Activated CD4-positive, alpha-beta T cell treated with anti-CD3 and anti-CD28 coated beads for 4 hours (primary cell): ENCODE results near the gene ZNF236.
"Not testable (repeated sequence)": the region's sequence is repeated elsewhere in the genome, so short reads cannot be mapped to it uniquely, and the experiment has no call there.

Experiments used
- DNase-seq, 2 donors: peaks; one replicate each; pipeline ENCODE4 v3.0.0-alpha.2; 2020

Gene ZNF236

GRCh38 chr18:76822506-76823160 is at the start of gene ZNF236:
Gene ZNF236 (plus strand): TSS chr18:76822557. CDS start chr18:76822608, 51 bp downstream.
- DNase-seq: peak; percentile 69 to 72

- DNase-seq: no peak
Observed at GRCh38 chr18:76772665-76773064, 49.7 kb upstream of the ZNF236 start.

GRCh38 chr18:76777036-76777435 is 45.3 kb upstream of the ZNF236 start:
- not testable (repeated sequence) for DNase-seq

DNA sequence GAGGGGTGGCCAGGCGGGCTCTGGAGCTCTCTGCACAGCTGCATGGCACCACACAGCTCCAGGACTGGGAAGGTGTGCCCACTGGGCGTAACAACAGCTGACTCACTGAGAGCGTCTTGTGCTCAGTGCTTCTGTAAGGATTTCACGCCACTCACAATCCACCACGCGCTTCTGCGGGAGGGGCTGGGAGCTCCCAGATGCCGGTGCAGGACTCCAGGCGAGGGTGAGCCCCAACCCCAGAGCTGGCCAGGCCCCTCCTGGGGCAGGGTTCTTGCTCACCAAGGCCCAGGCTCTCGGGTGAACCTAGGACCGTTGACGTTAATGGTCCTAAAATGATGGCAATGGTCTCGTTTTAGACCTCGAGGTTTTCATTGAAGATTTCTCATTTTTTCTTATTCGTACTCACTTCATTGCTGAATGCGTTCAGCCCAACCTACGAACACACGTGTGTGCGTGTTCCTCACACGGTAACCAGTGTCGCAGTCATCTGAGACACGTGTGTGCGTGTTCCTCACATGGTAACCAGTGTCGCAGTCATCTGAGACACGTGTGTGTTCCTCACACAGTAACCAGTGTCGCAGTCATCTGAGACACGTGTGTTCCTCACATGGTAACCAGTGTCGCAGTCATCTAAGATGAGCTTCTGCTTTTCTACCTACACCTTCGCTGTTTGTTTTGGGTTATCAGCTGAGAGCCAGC is 38.4 kb upstream of the ZNF236 start:
- no peak for DNase-seq

DNA sequence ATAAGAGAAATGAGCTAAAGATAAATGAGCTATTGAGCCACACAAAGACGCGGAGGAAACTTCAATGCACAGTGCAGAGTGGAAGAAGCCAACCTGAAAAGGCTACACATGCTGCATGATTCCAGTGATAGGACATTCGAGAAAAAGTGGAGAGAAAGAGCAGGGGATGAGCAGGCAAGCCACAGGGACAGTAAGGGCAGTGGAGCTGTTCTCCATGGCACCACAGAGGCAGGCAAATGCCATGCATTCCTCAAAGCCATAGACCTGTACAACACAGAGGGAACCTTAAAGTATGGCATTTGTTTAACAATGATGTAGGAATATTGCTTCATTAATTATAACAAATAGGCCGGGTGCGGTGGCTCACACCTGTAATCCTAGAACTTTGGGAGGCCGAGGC is 36.5 kb upstream of the ZNF236 start:
- DNase-seq: no peak

- DNase-seq: no peak
Observed at GRCh38 chr18:76788571-76789317, 33.6 kb upstream of the ZNF236 start.

GRCh38 chr18:76791106-76791505 is 31.3 kb upstream of the ZNF236 start:
- no peak for DNase-seq

DNA sequence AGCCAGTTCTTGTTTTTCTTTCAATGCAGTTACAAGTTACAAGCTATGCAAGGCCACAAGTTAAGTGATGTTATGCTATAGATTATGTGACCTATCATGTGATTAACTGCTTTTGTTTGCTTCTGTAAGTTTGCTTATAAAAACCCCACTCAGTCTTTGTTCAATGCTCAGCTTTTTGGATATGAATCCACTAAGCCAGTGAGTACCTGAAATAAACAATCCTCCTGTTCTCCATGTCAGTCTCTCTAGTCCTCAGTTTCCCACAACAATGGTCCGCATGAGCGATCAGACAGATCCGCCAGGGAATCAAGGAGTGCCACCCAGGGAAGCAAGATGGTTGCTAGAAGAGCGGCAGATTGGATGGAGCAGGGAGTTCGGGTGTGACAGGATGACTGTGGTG is 30.7 kb upstream of the ZNF236 start:
- DNase-seq: no peak

GRCh38 chr18:76794326-76794725 is 28.0 kb upstream of the ZNF236 start:
- no peak for DNase-seq

DNA sequence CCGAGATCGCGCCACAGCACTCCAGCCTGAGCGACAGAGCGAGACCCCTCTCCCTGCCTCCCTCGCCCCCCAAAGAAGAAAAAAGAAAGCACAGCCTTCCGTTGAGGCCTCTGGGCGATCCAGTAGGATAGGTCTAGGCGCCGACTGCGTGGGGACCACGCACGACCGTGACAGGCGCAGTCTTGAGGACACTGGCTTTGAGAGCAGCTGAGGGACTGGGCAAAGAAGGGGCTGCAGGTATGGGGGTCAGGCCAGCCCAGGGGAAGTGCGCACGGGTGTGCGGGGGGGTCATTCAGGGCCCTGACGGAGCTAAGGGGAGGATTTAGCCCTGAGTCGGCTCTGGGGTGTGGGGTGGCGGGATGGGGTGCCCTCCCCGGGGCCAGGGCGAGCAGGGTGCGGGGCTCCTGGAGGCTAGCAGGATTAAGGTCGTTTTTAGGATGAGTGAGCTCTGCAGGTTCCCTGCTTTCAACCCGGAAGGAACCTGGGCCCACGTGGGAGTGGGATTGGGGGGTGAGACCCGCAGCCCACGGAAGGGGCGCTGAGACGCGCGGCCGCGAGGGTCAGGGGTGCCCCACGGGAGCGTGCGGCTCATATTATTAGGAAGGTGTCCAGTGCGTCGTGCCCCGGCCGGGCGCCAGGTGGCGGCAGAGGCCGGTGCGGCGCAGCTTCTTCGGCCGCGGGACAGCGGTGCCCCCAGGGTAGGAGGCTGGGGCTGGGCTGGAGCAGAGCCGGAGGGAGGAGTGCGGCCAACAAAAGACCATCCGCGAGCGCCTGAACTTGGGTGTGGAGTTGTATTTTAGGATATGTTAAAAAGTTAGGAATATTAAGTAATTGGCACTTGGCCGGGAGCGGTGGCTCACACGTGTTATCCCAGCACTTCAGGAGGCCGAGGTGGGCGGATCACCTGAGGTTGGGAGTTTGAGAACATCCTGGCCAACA is 20.5 kb upstream of the ZNF236 start:
- peak; percentile 33 to 39 for DNase-seq

GRCh38 chr18:76803413-76803812 is 18.9 kb upstream of the ZNF236 start:
- DNase-seq: no peak

GRCh38 chr18:76803814-76804213 is 18.5 kb upstream of the ZNF236 start:
- DNase-seq: peak; percentile 70 to 82

DNA sequence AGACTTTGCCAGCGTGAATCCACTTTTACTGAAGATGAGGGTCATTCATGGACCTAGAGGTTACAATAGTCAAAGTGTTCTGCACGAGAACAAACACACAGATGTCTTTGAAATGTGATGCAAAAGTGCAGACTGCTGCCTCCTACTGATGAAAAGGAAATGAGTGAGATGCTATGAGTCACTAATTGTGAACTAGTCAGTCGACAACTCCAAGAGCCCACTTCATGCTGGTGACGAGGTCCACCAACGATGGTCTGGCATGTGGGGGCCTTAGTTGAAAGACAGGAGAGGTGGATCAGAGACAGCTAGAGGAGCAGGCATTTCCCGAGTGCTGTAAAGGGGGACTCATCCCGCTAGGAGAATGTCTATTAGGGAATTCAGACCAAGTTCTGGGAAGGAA is 17.1 kb upstream of the ZNF236 start:
- DNase-seq: no peak

GRCh38 chr18:76806301-76806700 is 16.1 kb upstream of the ZNF236 start:
- DNase-seq: no peak

GRCh38 chr18:76808561-76808960 is 13.8 kb upstream of the ZNF236 start:
- no peak for DNase-seq

DNA sequence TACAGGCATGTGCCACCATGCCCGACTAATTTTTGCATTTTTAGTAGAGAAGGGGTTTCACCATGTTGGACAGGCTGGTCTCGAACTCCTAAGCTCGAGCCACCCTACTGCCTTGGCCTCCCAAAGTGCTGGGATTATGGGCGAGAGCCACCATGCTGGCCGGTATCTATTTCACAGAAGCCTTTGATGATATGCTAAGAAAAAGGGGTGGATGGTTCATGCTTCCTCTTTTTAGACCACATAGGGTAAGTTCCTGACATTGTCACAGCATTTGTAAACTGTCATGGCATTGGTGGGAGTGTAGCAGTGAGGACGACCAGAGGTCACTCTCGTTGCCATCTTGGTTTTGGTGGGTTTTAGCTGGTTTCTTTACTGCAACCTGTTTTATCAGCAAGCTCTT is 10.8 kb upstream of the ZNF236 start:
- DNase-seq: not testable (repeated sequence)

- DNase-seq: no peak
Observed at GRCh38 chr18:76814256-76814655, 8.1 kb upstream of the ZNF236 start.

DNA sequence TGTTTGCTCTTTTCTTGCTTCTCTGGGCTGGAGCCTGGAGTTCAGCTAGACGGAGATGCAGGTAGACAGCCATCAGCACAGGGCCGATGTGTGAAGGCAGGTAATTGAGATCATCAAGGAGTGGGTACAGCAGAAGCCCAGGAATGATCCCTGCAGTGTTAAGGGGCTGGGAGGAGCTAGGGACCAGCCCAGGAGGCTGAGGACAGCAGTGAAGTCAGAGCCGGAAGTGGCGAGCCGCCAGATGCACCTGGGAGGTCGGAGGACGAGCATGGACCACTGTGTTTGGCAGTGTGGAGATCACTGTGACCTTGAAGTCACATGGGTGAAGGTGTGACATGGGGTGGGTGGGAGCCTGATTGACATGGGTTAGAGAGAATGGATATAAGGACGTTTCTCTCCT is 6.2 kb upstream of the ZNF236 start:
- no peak for DNase-seq

DNA sequence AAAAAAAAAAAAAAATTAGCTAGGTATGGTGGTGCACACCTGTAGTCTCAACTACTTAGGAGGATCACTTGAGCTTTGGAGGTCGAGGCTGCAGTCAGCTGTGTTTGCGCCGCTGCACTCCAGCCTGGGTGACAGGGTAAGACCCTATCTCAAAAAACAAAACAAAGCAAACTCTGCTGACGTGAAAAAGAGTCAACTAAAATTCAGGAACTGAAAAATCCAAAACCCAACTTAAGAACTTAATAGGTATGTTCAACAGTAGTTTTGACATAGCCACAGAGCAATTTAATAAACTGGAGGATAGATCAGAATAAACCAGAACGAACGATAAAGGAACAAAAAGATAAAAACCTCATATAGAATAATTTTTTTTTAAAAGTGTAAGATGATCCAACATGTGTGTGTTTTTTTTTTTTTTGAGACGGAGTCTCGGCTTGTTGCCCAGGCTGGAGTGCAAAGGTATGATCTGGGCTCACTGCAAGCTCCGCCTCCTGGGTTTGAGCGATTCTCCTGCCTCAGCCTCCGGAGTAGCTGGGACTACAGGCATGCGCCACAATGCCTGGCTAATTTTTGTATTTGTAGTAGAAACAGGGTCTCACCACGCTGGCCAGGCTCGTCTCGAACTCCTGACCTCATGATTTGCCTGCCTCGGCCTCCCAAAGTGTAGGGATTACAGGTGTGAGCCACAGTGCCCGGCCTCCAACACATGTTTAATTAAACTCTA is 4.3 kb upstream of the ZNF236 start:
- DNase-seq: no peak

DNA sequence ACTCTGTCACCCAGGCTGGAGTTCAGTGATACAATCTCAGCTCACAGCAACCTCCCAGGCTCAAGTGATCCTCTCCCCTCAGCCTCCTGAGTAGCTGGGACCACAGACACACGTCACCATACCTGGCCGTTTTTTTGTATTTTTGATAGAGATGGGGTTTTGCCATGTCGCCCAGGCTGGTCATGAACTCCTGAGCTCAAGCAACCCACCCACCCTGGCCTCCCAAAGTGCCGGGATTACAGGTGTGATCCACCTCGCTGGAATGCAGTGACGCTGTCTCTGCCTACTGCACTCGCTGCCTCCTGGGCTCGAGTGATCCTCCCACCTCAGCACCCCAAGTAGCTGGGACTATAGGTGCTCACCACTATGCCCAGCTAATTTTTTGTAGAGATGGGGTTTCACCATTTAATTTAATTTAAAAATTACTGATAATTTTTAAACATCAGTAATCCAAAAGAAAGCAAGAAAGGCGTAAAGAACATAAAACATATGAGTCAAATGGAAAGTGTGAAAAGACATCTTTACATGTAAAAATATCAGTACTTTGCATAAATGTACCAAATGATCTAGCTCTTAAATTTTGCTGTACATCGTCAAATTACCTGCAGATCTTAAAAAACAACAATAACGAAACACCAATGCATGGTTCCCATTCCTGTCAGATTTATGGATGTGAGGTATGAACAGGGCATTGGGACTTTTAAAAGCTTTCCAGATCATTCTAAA is 2.8 kb upstream of the ZNF236 start:
- DNase-seq: no peak

DNA sequence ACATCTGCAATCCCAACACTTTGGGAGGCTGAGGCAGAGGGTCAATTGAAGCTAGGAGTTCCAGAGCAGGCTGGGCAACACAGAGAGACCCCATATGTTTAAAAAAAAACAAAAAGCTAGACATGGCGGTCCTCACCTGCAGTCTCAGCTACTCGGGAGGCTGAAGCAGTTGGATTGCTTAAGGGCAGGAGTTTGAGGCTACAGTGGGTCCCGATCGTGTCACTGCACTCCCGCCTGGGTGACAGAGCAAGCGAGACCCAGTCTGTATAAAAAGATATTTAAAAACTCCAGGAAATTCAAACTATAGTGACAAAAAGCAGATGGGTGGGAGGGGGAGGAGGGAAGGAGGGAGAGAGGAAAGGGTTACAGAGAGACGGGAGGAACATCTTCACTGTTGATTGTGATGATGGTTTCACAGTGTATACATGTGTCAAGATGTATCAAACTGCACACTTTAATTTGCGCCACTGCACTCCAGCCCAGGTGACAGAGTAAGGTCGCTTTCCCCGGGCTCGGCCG is 942 bp upstream of the ZNF236 start:
- DNase-seq: no peak
